ENCODE results near the gene CYP1A2.
"Not testable (repeated sequence)": the region's sequence is repeated elsewhere in the genome, so short reads cannot be mapped to it uniquely, and the experiment has no call there.

The CYP1A2 gene

DNA sequence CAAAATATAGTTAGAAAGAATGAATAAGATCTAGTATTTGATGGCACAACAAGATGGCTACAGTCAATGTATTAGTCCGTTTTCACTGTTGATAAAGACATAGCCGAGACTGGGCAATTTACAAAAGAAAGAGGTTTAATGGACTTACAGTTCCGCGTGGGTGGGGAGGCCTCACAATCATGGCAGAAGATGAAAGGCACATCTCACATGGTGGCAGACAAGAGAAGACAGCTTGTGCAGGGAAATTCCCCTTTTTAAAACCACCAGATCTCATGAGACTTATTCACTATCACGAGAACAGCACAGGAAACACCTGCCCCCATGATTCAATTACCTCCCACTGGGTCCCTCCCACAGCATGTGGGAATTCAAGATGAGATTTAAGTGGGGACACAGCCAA lies 10.4 kb upstream of the CYP1A2 start:
- H3K36me3 ChIP-seq (ENCODE audit: control insufficient read depth in 4 of 4, insufficient read depth in 4 of 4, low read length in 3 of 4); H3K4me3 ChIP-seq (ENCODE audit: control insufficient read depth in 1 of 7, extremely low read depth in 1 of 7, insufficient read depth in 4 of 7, low read depth in 2 of 7, low read length in 6 of 7); H3K4me1 ChIP-seq (ENCODE audit: control extremely low read depth in 1 of 4, control insufficient read depth in 4 of 4, insufficient read depth in 4 of 4, low read length in 3 of 4); H3K27me3 ChIP-seq (replicated peaks in 2 of 5; ENCODE audit: control insufficient read depth in 4 of 5, insufficient read depth in 5 of 5, low read length in 4 of 5); POLR2A ChIA-PET; H3K27ac ChIP-seq (ENCODE audit: insufficient read depth in 1 of 2, low read depth in 1 of 2, low read length in 2 of 2, poor library complexity in 1 of 2, severe bottlenecking in 2 of 2); H3K9me3 ChIP-seq (ENCODE audit: control extremely low read depth in 1 of 5, control insufficient read depth in 4 of 5, insufficient read depth in 2 of 5, low read depth in 1 of 5, low read length in 4 of 5): not testable (repeated sequence)
- peak in 2 of 3 donors; percentile 38 to 63 for DNase-seq
- WGBS (ENCODE audit: insufficient coverage), result 89% methylated on average over 2 of the region's 5 CpGs
- CTCF ChIA-PET, result interaction anchor here (0.6 kb wide), 1 partner anchor 206 kb away, joined by 5 read pairs; no protein-coding TSS in a partner anchor

DNA sequence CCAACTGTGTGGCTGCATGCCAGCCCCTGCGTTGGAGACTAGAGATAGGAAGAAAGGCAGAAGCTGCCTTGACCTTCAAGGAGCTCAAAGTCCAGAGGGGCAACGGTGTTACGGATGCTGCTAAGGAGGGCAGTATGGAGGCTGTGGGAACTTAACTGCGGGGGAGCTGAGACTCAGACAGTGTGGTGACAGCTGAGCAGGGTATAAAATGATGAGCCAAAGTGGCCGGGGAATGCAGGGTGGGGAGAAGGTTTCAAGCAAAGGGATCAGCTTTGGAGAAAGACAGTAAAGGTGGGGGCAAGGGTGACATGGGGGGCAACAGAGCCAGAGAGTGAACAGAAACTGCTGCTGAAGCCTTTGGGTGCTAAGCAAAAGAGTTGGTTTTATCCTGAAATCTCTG lies 6.2 kb upstream of the CYP1A2 start:
- peaks cover 0 to 5% (median 4%) of the 10 kb centered on the region in 5 experiments for H3K9me3 ChIP-seq (ENCODE audit: control extremely low read depth in 1 of 5, control insufficient read depth in 4 of 5, insufficient read depth in 2 of 5, low read depth in 1 of 5, low read length in 4 of 5)
- H3K27me3 ChIP-seq (replicated peaks in 2 of 5; ENCODE audit: control insufficient read depth in 4 of 5, insufficient read depth in 5 of 5, low read length in 4 of 5), result peaks cover 0 to 6% (median 0%) of the 10 kb centered on the region in 5 experiments
- H3K27ac ChIP-seq (ENCODE audit: insufficient read depth in 1 of 2, low read depth in 1 of 2, low read length in 2 of 2, poor library complexity in 1 of 2, severe bottlenecking in 2 of 2), result no peak overlapping the region
- DNase-seq, result no peak
- H3K4me1 ChIP-seq (ENCODE audit: control extremely low read depth in 1 of 4, control insufficient read depth in 4 of 4, insufficient read depth in 4 of 4, low read length in 3 of 4), result no peaks in the 10 kb centered on the region
- H3K36me3 ChIP-seq (ENCODE audit: control insufficient read depth in 4 of 4, insufficient read depth in 4 of 4, low read length in 3 of 4), result no peaks in the 10 kb centered on the region
- ChIA-PET POLR2A (no interaction called here), CTCF (interaction anchor here (1.1 kb wide), 1 partner anchor 29 kb away, joined by 3 read pairs; no protein-coding TSS in a partner anchor)
- 97% methylated on average over 5 of the region's 5 CpGs for WGBS (ENCODE audit: insufficient coverage)
- no peak overlapping the region for H3K4me3 ChIP-seq (ENCODE audit: control insufficient read depth in 1 of 7, extremely low read depth in 1 of 7, insufficient read depth in 4 of 7, low read depth in 2 of 7, low read length in 6 of 7)

DNA sequence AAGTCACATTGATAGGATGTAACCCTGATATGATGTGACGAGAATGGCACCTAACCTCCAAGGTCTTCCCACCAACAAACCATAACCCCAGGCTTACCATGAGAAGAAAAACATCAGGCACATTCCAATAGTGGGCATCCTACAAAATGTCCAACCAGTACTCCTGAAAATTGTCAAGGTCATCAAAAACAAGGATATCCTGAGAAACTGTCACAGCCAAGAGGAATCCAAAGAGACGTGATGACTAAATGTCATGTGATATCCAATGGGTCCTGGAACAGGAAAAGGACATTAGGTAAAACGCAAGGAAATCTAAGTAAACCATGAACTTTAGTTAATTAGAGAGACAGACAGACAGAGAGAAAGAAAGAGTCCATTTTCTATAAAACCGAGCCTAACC lies 2.3 kb upstream of the CYP1A2 start:
- no peak for DNase-seq
- POLR2A ChIA-PET, result no interaction called here
- Histone ChIP-seq H3K27ac (ENCODE audit: insufficient read depth in 1 of 2, low read depth in 1 of 2, low read length in 2 of 2, poor library complexity in 1 of 2, severe bottlenecking in 2 of 2) (no peak overlapping the region), H3K4me3 (ENCODE audit: control insufficient read depth in 1 of 7, extremely low read depth in 1 of 7, insufficient read depth in 4 of 7, low read depth in 2 of 7, low read length in 6 of 7) (no peak overlapping the region), H3K27me3 (replicated peaks in 2 of 5; ENCODE audit: control insufficient read depth in 4 of 5, insufficient read depth in 5 of 5, low read length in 4 of 5) (peaks cover 0 to 6% (median 0%) of the 10 kb centered on the region in 5 experiments), H3K4me1 (ENCODE audit: control extremely low read depth in 1 of 4, control insufficient read depth in 4 of 4, insufficient read depth in 4 of 4, low read length in 3 of 4) (no peaks in the 10 kb centered on the region), H3K36me3 (ENCODE audit: control insufficient read depth in 4 of 4, insufficient read depth in 4 of 4, low read length in 3 of 4) (no peaks in the 10 kb centered on the region), H3K9me3 (ENCODE audit: control extremely low read depth in 1 of 5, control insufficient read depth in 4 of 5, insufficient read depth in 2 of 5, low read depth in 1 of 5, low read length in 4 of 5) (peaks cover 0 to 4% (median 4%) of the 10 kb centered on the region in 5 experiments)
- whole genome bisulfite sequencing (ENCODE audit: insufficient coverage), result 93% methylated on average over 2 of the region's 4 CpGs
- CTCF ChIA-PET, result interaction anchor here (0.7 to 1.3 kb wide), 2 partner anchors 23 to 114 kb away, joined by 3 read pairs; no protein-coding TSS in a partner anchor

DNA sequence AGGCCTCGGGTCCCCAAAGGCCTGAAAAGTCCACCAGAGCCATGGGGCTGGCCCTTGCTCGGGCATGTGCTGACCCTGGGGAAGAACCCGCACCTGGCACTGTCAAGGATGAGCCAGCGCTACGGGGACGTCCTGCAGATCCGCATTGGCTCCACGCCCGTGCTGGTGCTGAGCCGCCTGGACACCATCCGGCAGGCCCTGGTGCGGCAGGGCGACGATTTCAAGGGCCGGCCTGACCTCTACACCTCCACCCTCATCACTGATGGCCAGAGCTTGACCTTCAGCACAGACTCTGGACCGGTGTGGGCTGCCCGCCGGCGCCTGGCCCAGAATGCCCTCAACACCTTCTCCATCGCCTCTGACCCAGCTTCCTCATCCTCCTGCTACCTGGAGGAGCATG lies 1.2 kb downstream of the CYP1A2 start:
- H3K9me3 ChIP-seq (ENCODE audit: control extremely low read depth in 1 of 5, control insufficient read depth in 4 of 5, insufficient read depth in 2 of 5, low read depth in 1 of 5, low read length in 4 of 5), result no peaks in the 10 kb centered on the region
- ChIA-PET CTCF (interaction anchor here (0.6 kb wide), 1 partner anchor 45 kb away, joined by 3 read pairs; no protein-coding TSS in a partner anchor), POLR2A (no interaction called here)
- H3K27me3 ChIP-seq (replicated peaks in 2 of 5; ENCODE audit: control insufficient read depth in 4 of 5, insufficient read depth in 5 of 5, low read length in 4 of 5), result no peaks in the 10 kb centered on the region
- H3K4me1 ChIP-seq (ENCODE audit: control extremely low read depth in 1 of 4, control insufficient read depth in 4 of 4, insufficient read depth in 4 of 4, low read length in 3 of 4), result no peaks in the 10 kb centered on the region
- DNase-seq, result no peak
- WGBS (ENCODE audit: insufficient coverage), result 98% methylated on average over 19 of the region's 20 CpGs
- no peaks in the 10 kb centered on the region for H3K36me3 ChIP-seq (ENCODE audit: control insufficient read depth in 4 of 4, insufficient read depth in 4 of 4, low read length in 3 of 4)
- H3K4me3 ChIP-seq (ENCODE audit: control insufficient read depth in 1 of 7, extremely low read depth in 1 of 7, insufficient read depth in 4 of 7, low read depth in 2 of 7, low read length in 6 of 7), result no peak overlapping the region
- no peak overlapping the region for H3K27ac ChIP-seq (ENCODE audit: insufficient read depth in 1 of 2, low read depth in 1 of 2, low read length in 2 of 2, poor library complexity in 1 of 2, severe bottlenecking in 2 of 2)

DNA sequence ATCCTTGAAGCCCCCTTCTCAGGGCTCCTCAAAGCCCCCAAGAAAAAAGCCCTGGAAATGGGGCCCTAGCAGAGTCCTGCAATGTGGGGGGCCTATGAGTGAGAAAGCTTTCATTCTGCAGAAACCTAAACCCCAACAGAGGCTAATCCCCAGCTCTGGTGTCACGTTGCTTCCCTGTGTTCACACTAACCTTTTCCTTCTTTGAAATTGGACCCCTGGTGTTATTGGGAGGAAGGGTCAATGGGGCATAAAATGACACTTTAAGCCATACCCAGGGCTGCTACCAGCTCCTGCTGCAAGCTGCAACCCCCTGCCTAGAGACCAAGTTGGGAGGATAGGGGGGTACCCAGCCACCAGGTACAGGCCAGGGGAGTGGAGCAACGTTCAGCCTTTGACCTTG lies 2.1 kb downstream of the CYP1A2 start:
- ChIA-PET CTCF (no interaction called here), POLR2A (interaction anchor here (0.8 kb wide), 1 partner anchor 68 kb away, joined by 3 read pairs; no protein-coding TSS in a partner anchor)
- 83% methylated on average over 1 of the region's 2 CpGs for WGBS (ENCODE audit: insufficient coverage)
- Histone ChIP-seq H3K27ac (ENCODE audit: insufficient read depth in 1 of 2, low read depth in 1 of 2, low read length in 2 of 2, poor library complexity in 1 of 2, severe bottlenecking in 2 of 2) (no peak overlapping the region), H3K36me3 (ENCODE audit: control insufficient read depth in 4 of 4, insufficient read depth in 4 of 4, low read length in 3 of 4) (no peaks in the 10 kb centered on the region), H3K27me3 (replicated peaks in 2 of 5; ENCODE audit: control insufficient read depth in 4 of 5, insufficient read depth in 5 of 5, low read length in 4 of 5) (no peaks in the 10 kb centered on the region), H3K9me3 (ENCODE audit: control extremely low read depth in 1 of 5, control insufficient read depth in 4 of 5, insufficient read depth in 2 of 5, low read depth in 1 of 5, low read length in 4 of 5) (no peaks in the 10 kb centered on the region), H3K4me3 (ENCODE audit: control insufficient read depth in 1 of 7, extremely low read depth in 1 of 7, insufficient read depth in 4 of 7, low read depth in 2 of 7, low read length in 6 of 7) (no peak overlapping the region), H3K4me1 (ENCODE audit: control extremely low read depth in 1 of 4, control insufficient read depth in 4 of 4, insufficient read depth in 4 of 4, low read length in 3 of 4) (no peaks in the 10 kb centered on the region)
- DNase-seq, result no peak

DNA sequence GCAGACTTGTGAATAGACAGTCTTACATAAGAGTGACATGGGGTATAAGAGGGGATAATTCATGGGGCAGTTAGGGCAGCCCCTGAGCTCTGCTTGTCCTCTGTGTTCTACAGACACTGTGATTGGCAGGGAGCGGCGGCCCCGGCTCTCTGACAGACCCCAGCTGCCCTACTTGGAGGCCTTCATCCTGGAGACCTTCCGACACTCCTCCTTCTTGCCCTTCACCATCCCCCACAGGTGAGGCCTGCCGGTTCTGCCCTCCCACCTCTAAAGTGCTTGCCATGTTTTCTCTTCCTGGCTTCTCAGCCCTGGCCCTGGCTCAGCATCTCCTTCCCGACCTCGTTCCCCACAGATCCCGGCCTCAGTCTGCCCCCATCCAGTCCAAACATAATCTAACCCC lies 3.4 kb downstream of the CYP1A2 start:
- H3K4me3 ChIP-seq (ENCODE audit: control insufficient read depth in 1 of 7, extremely low read depth in 1 of 7, insufficient read depth in 4 of 7, low read depth in 2 of 7, low read length in 6 of 7), result no peak overlapping the region
- WGBS (ENCODE audit: insufficient coverage), result 95% methylated on average over 7 of the region's 8 CpGs
- H3K36me3 ChIP-seq (ENCODE audit: control insufficient read depth in 4 of 4, insufficient read depth in 4 of 4, low read length in 3 of 4), result no peaks in the 10 kb centered on the region
- ChIA-PET POLR2A (no interaction called here), CTCF (interaction anchor here (1.1 to 1.5 kb wide), 2 partner anchors 17 to 120 kb away, joined by 3 to 4 read pairs; no protein-coding TSS in a partner anchor)
- H3K27ac ChIP-seq (ENCODE audit: insufficient read depth in 1 of 2, low read depth in 1 of 2, low read length in 2 of 2, poor library complexity in 1 of 2, severe bottlenecking in 2 of 2), result no peak overlapping the region
- H3K9me3 ChIP-seq (ENCODE audit: control extremely low read depth in 1 of 5, control insufficient read depth in 4 of 5, insufficient read depth in 2 of 5, low read depth in 1 of 5, low read length in 4 of 5), result no peaks in the 10 kb centered on the region
- DNase-seq, result no peak
- H3K27me3 ChIP-seq (replicated peaks in 2 of 5; ENCODE audit: control insufficient read depth in 4 of 5, insufficient read depth in 5 of 5, low read length in 4 of 5), result no peaks in the 10 kb centered on the region
- no peaks in the 10 kb centered on the region for H3K4me1 ChIP-seq (ENCODE audit: control extremely low read depth in 1 of 4, control insufficient read depth in 4 of 4, insufficient read depth in 4 of 4, low read length in 3 of 4)

DNA sequence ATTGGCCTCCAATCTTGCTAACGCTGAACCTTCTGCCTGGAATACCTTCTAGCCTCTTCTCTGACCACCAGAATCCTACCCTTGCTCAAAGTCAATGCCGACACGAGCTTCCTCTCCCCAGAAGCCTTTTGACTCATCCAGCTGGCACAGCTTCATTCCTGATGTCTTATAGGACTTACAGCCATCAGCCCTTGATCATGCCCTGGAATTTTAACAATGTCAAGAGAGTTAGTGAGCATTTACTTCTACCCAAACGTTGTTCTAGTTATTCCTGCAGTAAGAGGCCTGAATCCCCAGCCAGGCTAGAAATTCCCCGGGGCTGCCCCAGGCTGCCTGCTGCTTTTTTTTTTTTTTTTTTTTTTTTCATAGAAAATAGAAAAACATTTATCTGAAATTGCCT lies 3.9 kb downstream of the CYP1A2 start:
- no peaks in the 10 kb centered on the region for H3K27me3 ChIP-seq (replicated peaks in 2 of 5; ENCODE audit: control insufficient read depth in 4 of 5, insufficient read depth in 5 of 5, low read length in 4 of 5)
- no peak overlapping the region for H3K27ac ChIP-seq (ENCODE audit: insufficient read depth in 1 of 2, low read depth in 1 of 2, low read length in 2 of 2, poor library complexity in 1 of 2, severe bottlenecking in 2 of 2)
- H3K9me3 ChIP-seq (ENCODE audit: control extremely low read depth in 1 of 5, control insufficient read depth in 4 of 5, insufficient read depth in 2 of 5, low read depth in 1 of 5, low read length in 4 of 5), result no peaks in the 10 kb centered on the region
- CTCF ChIA-PET, result interaction anchor here (1.5 kb wide), 1 partner anchor 121 kb away, joined by 3 read pairs; no protein-coding TSS in a partner anchor
- no peak for DNase-seq
- no peaks in the 10 kb centered on the region for H3K36me3 ChIP-seq (ENCODE audit: control insufficient read depth in 4 of 4, insufficient read depth in 4 of 4, low read length in 3 of 4)
- POLR2A ChIA-PET, result interaction anchor here (0.6 kb wide), 1 partner anchor 14 kb away, joined by 9 read pairs; no protein-coding TSS in a partner anchor
- no peaks in the 10 kb centered on the region for H3K4me1 ChIP-seq (ENCODE audit: control extremely low read depth in 1 of 4, control insufficient read depth in 4 of 4, insufficient read depth in 4 of 4, low read length in 3 of 4)
- WGBS (ENCODE audit: insufficient coverage), result 100% methylated on average over 3 of the region's 5 CpGs
- no peak overlapping the region for H3K4me3 ChIP-seq (ENCODE audit: control insufficient read depth in 1 of 7, extremely low read depth in 1 of 7, insufficient read depth in 4 of 7, low read depth in 2 of 7, low read length in 6 of 7)

Data from common myeloid progenitor, CD34-positive (primary cell).